B cell (primary cell): ENCODE data around the gene DHTKD1. TPM values are rescaled to one million over a fixed set of nuclear protein-coding genes. Genes with fewer than 3 reads are reported as not detected.

Experiments
- ATAC-seq: fragments of 200-7000 bp; cut with Tn5 transposase; one replicate; pipeline ENCODE4 v1.10.0; 2021; ENCODE audit warnings: low read depth, mild to moderate bottlenecking, moderate number of reproducible peaks, moderate library complexity
- CTCF ChIA-PET: fragments of 350-600 bp; sonication (Branson Sonifier 250); formaldehyde crosslinking; loops from one replicate; lab custom pipeline; 2021; ENCODE audit warnings: antibody characterized with exemption, inconsistent platforms; lab: Charles Lee
- POLR2A ChIA-PET: fragments of 350-600 bp; sonication (Branson Sonifier 250); formaldehyde crosslinking; loops from one replicate; lab custom pipeline; 2021; ENCODE audit warnings: antibody characterized with exemption; lab: Charles Lee
- DNase-seq: peaks from one replicate; pipeline ENCODE4 v3.0.0; 2013
- H2AFZ ChIP-seq: 2 replicates; pipeline ENCODE4 v1.6.1; 2012; ENCODE audit warnings: mild to moderate bottlenecking, low read depth, low read length; ENCODE audit not compliant: insufficient read depth, poor library complexity, severe bottlenecking
- H3K27ac ChIP-seq, 2 donors: 1 replicate in 1 of 2; 2 replicates in 1 of 2; pipeline ENCODE4 v1.5.1; 2012 to 2013; ENCODE audit warnings: low read length in 2 of 2, mild to moderate bottlenecking in 2 of 2, moderate library complexity in 1 of 2
- H3K27me3 ChIP-seq, 4 experiments: fragments of 200-600 bp in 1 of 4; sonication (generic) in 1 of 4; replicated peaks in 1 of 4; 1 replicate in 2 of 4; 2 replicates in 2 of 4; pipeline versions ENCODE4 v1.6.1 to v1.7.0; 2013 to 2016; ENCODE audit warnings: low read length in 3 of 4, mild to moderate bottlenecking in 2 of 4, mixed read lengths in 1 of 4, moderate library complexity in 1 of 4; ENCODE audit not compliant: insufficient read depth in 4 of 4, control insufficient read depth in 3 of 4; ENCODE audit errors: control extremely low read depth in 1 of 4
- H3K36me3 ChIP-seq, 2 experiments: replicated peaks in 1 of 2; 1 replicate in 1 of 2; 2 replicates in 1 of 2; pipeline versions ENCODE4 v1.6.1 to v1.7.1; 2013; ENCODE audit warnings: low read length in 1 of 2; ENCODE audit not compliant: insufficient read depth in 2 of 2, control insufficient read depth in 1 of 2; ENCODE audit errors: control extremely low read depth in 1 of 2, extremely low read depth in 1 of 2
- H3K4me1 ChIP-seq, 2 donors: fragments of 200-600 bp in 1 of 2; sonication (generic) in 1 of 2; 1 replicate in 1 of 2; 2 replicates in 1 of 2; pipeline versions ENCODE4 v1.5.1 to v1.6.1; 2013 to 2017; ENCODE audit warnings: low read length in 2 of 2; ENCODE audit not compliant: control insufficient read depth in 2 of 2, insufficient read depth in 2 of 2
- H3K4me2 ChIP-seq: replicated peaks from 2 replicates; pipeline ENCODE3; 2012; ENCODE audit warnings: mild to moderate bottlenecking, low read depth, low read length; ENCODE audit not compliant: poor library complexity, severe bottlenecking
- H3K4me3 ChIP-seq, 5 experiments: fragments of 200-600 bp in 1 of 5; sonication (generic) in 1 of 5; 1 replicate in 3 of 5; 2 replicates in 2 of 5; pipeline versions ENCODE4 v1.5.1 to v1.7.0; 2011 to 2016; ENCODE audit warnings: low read length in 4 of 5, mild to moderate bottlenecking in 4 of 5, low read depth in 2 of 5, control low read depth in 1 of 5, moderate library complexity in 1 of 5; ENCODE audit not compliant: insufficient read depth in 1 of 5; ENCODE audit errors: control extremely low read depth in 1 of 5, extremely low read depth in 1 of 5
- H3K79me2 ChIP-seq: fragments of 200-600 bp; sonication (generic); one replicate; pipeline ENCODE4 v1.6.0; 2016; ENCODE audit warnings: low read length; ENCODE audit not compliant: control insufficient read depth, insufficient read depth
- H3K9ac ChIP-seq: fragments of 200-600 bp; sonication (generic); 2 replicates; pipeline ENCODE4 v1.6.1; 2017; ENCODE audit warnings: mild to moderate bottlenecking, low read length, moderate library complexity
- H3K9me3 ChIP-seq, 3 donors: one replicate each; pipeline versions ENCODE4 v1.6.1 to v1.7.1; 2013; ENCODE audit warnings: low read length in 2 of 3; ENCODE audit not compliant: control insufficient read depth in 2 of 3, insufficient read depth in 1 of 3; ENCODE audit errors: control extremely low read depth in 1 of 3
- H4K20me1 ChIP-seq: 2 replicates; pipeline ENCODE4 v1.6.0; 2012; ENCODE audit warnings: mild to moderate bottlenecking, low read length; ENCODE audit not compliant: insufficient read depth, control insufficient read depth, poor library complexity, severe bottlenecking
- H3K27ac Mint-ChIP-seq: one replicate; pipeline ENCODE4 v1.8.0; 2021; ENCODE audit warnings: mixed read lengths
- H3K27me3 Mint-ChIP-seq: one replicate; pipeline ENCODE4 v1.8.0; 2021; ENCODE audit warnings: mixed read lengths
- H3K4me1 Mint-ChIP-seq: one replicate; pipeline ENCODE4 v1.8.0; 2021; ENCODE audit warnings: mixed read lengths
- H3K4me3 Mint-ChIP-seq: one replicate; pipeline ENCODE4 v1.8.0; 2021; ENCODE audit warnings: mixed read lengths
- H3K9me3 Mint-ChIP-seq: one replicate; pipeline ENCODE4 v1.8.0; 2022; ENCODE audit warnings: mixed read lengths; ENCODE audit not compliant: insufficient read depth
- CTCF ChIP-seq: fragments of 200-600 bp; IDR thresholded peaks from one replicate; pipeline ENCODE4 v1.8.0; 2022; ENCODE audit warnings: antibody characterized with exemption, mild to moderate bottlenecking
- WGBS: methylation state at CpG from one replicate; pipeline ENCODE4 v1.1.5; 2013; ENCODE audit warnings: missing lambda C conversion rate; ENCODE audit not compliant: insufficient coverage; 5-methylcytosine and 5-hydroxymethylcytosine counted together
- intact Hi-C: fragments of 100-400 bp; cut with micrococcal nuclease; formaldehyde crosslinking; loops from one replicate; pipeline ENCODE4 v1.10.0; 2022
- polyA plus RNA-seq: library from polyadenylated mRNA; depleted of rRNA; stranded (reverse); fragments of >200 nt; gene quantifications from 2 replicates; pipeline ENCODE4 v1.2.3, GENCODE V29; 2012
- total RNA-seq, 2 donors: library from RNA; stranded (reverse); fragments of 120-200 nt in 1 of 2; gene quantifications; 1 replicate in 1 of 2; 2 replicates in 1 of 2; pipeline versions ENCODE4 v1.2.3 to v1.2.4, GENCODE V29; 2013 to 2022

Gene DHTKD1
- total and polyA plus RNA-seq, 2 donors (not counting 1 experiment from before 2014, with no cell fraction given), result 22.7 to 72.3 TPM

GRCh38 chr10:12081470-12081869, 12.7 kb downstream of the DHTKD1 start:
- 100% methylated on average over 5 of the region's 8 CpGs for WGBS

More at GRCh38 chr10:12081470-12081869, 12.7 kb downstream of the DHTKD1 start:
- DNase-seq (no peak), ATAC-seq (no peak)
- H3K9me3 ChIP-seq, result no peaks in the 10 kb centered on the region
- no peaks in the 10 kb centered on the region for H3K27me3 Mint-ChIP-seq
- no peak overlapping the region for H3K4me2 ChIP-seq
- no peak overlapping the region for H2AFZ ChIP-seq
- H3K79me2 ChIP-seq, result peaks cover 52% of the 10 kb centered on the region
- CTCF ChIA-PET, result interaction anchor here (0.7 kb wide), 1 partner anchor 96 kb away, joined by 3 read pairs; no protein-coding TSS in a partner anchor
- H3K4me1 Mint-ChIP-seq, result peaks cover 36% of the 10 kb centered on the region
- H4K20me1 ChIP-seq, result no peaks in the 10 kb centered on the region
- POLR2A ChIA-PET, result interaction anchor here (0.6 kb wide), 1 partner anchor 161 kb away, joined by 4 read pairs; no protein-coding TSS in a partner anchor
- no peak overlapping the region for H3K27ac ChIP-seq
- no peaks in the 10 kb centered on the region for H3K9me3 Mint-ChIP-seq
- no peak overlapping the region for H3K4me3 ChIP-seq
- intact Hi-C loops, result no loop called here
- no peak overlapping the region for H3K9ac ChIP-seq
- peaks cover 3 to 38% of the 10 kb centered on the region in 2 experiments for H3K36me3 ChIP-seq
- peak overlapping the region; percentile 62 for H3K27ac Mint-ChIP-seq
- no peaks in the 10 kb centered on the region for H3K27me3 ChIP-seq
- H3K4me1 ChIP-seq, result peaks cover 20 to 34% of the 10 kb centered on the region in 2 donors
- no peak overlapping the region for H3K4me3 Mint-ChIP-seq
- no peak for TF ChIP-seq CTCF
